Glutamatergic neuron (in vitro differentiated cells): ENCODE results near the gene PLCB4. TPM values are rescaled to one million over a fixed set of nuclear protein-coding genes. Genes with fewer than 3 reads are reported as not detected.

Experiments
- DNase-seq: peaks from one replicate; pipeline ENCODE4 v3.0.0; 2022
- H3K27ac Mint-ChIP-seq: one replicate; pipeline ENCODE4 v1.8.0; 2020; ENCODE audit warnings: mild to moderate bottlenecking, mixed read lengths, inconsistent platforms; ENCODE audit not compliant: unreplicated experiment
- H3K27me3 Mint-ChIP-seq: one replicate; pipeline ENCODE4 v1.8.0; 2020; ENCODE audit warnings: mild to moderate bottlenecking, moderate library complexity, mixed read lengths, inconsistent platforms; ENCODE audit not compliant: unreplicated experiment
- H3K36me3 Mint-ChIP-seq: one replicate; pipeline ENCODE4 v1.8.0; 2020; ENCODE audit warnings: mild to moderate bottlenecking, mixed read lengths, inconsistent platforms; ENCODE audit not compliant: unreplicated experiment
- H3K4me1 Mint-ChIP-seq: one replicate; pipeline ENCODE4 v1.8.0; 2020; ENCODE audit warnings: mild to moderate bottlenecking, low read depth, mixed read lengths, inconsistent platforms; ENCODE audit not compliant: unreplicated experiment
- H3K4me3 Mint-ChIP-seq: one replicate; pipeline ENCODE4 v1.8.0; 2020; ENCODE audit warnings: mild to moderate bottlenecking, mixed read lengths, inconsistent platforms; ENCODE audit not compliant: unreplicated experiment
- H3K9me3 Mint-ChIP-seq: one replicate; pipeline ENCODE4 v1.8.0; 2020; ENCODE audit warnings: mild to moderate bottlenecking, moderate library complexity, mixed read lengths, inconsistent platforms; ENCODE audit not compliant: unreplicated experiment
- total RNA-seq: library from RNA; stranded (reverse); fragmentation: NEBNext Ultra II Directional; extraction: Animal tissue kit (Norgen Biotek cat#: 25700); gene quantifications from one replicate; pipeline ENCODE4 v1.2.1, GENCODE V29; 2021; ENCODE audit not compliant: unreplicated experiment
- TF ChIP-seq, protein P1 (sequence below): fragments of 200-600 bp; sonication (generic); IDR thresholded peaks from one replicate; pipeline ENCODE4 v1.5.0; 2021; ENCODE audit not compliant: partially characterized antibody, unreplicated experiment

The PLCB4 gene
- total RNA-seq, 1 donor from 2014 or later, result 28.9 TPM

DNA sequence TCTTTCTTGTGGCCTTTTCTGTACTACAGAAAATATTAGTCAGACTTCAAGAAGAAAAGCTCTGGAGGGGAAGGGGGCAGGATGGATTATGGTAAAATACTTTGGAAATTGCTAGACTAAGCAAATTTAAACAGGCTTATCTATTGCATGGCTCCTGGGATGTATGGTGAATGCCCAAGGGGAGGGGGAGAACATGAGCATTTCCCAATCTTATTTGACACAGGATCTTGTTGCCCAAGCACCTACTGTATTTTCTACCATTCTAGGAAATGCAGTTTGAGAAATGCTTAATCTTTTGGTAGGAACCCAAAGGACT, 359.4 kb downstream of the PLCB4 start:
- Mint-ChIP-seq H3K27me3 (no peaks in the 10 kb centered on the region), H3K4me1 (no peaks in the 10 kb centered on the region), H3K9me3 (no peaks in the 10 kb centered on the region), H3K27ac (no peak overlapping the region), H3K4me3 (no peak overlapping the region), H3K36me3 (no peaks in the 10 kb centered on the region)
- no peak for DNase-seq
- TF ChIP-seq, protein P1, sequence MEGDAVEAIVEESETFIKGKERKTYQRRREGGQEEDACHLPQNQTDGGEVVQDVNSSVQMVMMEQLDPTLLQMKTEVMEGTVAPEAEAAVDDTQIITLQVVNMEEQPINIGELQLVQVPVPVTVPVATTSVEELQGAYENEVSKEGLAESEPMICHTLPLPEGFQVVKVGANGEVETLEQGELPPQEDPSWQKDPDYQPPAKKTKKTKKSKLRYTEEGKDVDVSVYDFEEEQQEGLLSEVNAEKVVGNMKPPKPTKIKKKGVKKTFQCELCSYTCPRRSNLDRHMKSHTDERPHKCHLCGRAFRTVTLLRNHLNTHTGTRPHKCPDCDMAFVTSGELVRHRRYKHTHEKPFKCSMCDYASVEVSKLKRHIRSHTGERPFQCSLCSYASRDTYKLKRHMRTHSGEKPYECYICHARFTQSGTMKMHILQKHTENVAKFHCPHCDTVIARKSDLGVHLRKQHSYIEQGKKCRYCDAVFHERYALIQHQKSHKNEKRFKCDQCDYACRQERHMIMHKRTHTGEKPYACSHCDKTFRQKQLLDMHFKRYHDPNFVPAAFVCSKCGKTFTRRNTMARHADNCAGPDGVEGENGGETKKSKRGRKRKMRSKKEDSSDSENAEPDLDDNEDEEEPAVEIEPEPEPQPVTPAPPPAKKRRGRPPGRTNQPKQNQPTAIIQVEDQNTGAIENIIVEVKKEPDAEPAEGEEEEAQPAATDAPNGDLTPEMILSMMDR, result no peak

DNA sequence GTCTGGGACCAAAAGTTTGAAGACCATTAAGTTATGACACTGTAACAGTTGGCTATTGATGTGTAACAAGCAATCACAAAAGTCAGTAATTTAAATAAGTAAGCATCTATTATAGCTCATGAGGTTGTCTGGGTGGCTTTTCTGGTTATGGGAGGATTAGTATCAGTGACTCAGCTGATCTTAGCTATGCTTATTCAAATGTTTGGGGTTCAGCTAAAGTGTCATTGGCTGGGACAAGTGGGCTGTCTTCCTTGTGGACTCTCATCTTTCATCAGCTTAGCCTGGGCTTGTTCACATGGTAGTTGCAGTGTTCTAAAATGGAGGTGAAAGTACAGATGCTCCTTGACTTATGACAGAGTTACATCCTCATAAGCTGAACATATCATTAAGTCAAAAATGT, 370.9 kb downstream of the PLCB4 start:
- Mint-ChIP-seq H3K9me3 (peaks cover 4% of the 10 kb centered on the region), H3K27ac (no peak overlapping the region), H3K36me3 (peaks cover 33% of the 10 kb centered on the region), H3K4me3 (no peak overlapping the region), H3K4me1 (no peaks in the 10 kb centered on the region), H3K27me3 (no peaks in the 10 kb centered on the region)
- TF ChIP-seq, protein P1, result no peak
- no peak for DNase-seq

DNA sequence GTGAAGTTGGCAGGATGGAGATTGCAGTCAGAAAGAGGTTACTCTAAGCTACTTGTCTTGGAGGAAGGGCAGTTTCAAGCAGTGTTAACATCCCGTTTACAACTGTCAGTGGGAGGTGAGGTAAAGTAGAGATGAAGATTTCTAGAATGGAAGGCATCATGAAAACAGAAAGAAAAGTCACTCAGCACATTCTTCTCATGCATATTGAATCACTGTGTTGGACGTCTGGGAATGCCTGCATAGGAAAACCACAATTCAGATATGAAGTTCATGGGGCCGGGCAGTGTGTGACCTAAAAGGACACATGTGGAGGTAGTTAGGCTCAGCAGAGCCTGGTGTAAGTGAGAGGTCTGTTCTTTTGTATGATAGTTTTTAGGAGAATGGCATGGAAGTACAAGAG, 372.0 kb downstream of the PLCB4 start:
- H3K27ac Mint-ChIP-seq, result no peak overlapping the region
- H3K4me3 Mint-ChIP-seq, result no peak overlapping the region
- no peaks in the 10 kb centered on the region for H3K4me1 Mint-ChIP-seq
- DNase-seq, result no peak
- H3K9me3 Mint-ChIP-seq, result peaks cover 4% of the 10 kb centered on the region
- no peaks in the 10 kb centered on the region for H3K27me3 Mint-ChIP-seq
- peaks cover 33% of the 10 kb centered on the region for H3K36me3 Mint-ChIP-seq
- TF ChIP-seq, protein P1, result no peak

DNA sequence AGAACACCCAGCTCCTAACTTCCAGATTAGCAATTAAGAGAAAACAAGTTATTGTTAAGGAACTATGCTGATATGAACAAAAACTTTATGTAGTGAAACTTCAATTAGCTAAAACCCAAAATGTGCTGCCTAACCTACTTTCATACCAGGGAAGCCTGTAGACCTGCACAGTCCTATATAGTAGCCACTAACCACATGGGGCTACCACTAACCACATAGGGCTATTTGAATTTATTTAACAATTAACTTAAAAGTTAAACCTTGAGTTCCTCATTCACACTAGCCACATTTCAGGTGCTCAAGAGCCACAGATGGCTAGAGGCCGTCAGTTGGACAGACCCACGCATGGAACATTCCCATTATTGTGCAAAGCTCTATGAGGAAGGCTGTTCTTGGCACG, 373.1 kb downstream of the PLCB4 start:
- DNase-seq, result no peak
- Mint-ChIP-seq H3K4me1 (no peaks in the 10 kb centered on the region), H3K27me3 (no peaks in the 10 kb centered on the region), H3K27ac (no peak overlapping the region), H3K4me3 (no peak overlapping the region), H3K36me3 (peaks cover 33% of the 10 kb centered on the region), H3K9me3 (peaks cover 4% of the 10 kb centered on the region)
- TF ChIP-seq, protein P1, result no peak

DNA sequence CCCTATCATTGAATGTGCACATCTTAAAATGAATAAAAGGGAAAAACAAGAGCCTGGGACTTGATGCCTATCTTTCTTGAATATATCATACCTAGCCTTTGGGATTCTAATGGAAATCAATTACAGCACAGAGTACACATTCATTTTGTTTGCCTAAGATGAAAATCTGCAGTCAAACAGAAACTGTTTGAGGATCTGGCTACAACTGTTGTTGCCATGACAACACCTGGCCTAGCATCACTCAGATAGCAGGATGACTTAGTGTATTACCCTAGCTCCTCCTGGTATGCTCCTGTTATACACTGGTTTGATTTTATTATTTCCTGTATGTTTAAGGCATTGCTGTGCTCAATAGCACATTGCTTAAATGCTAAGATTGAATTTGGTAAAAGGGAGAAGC, 374.0 kb downstream of the PLCB4 start:
- H3K4me1 Mint-ChIP-seq, result no peaks in the 10 kb centered on the region
- DNase-seq, result no peak
- H3K4me3 Mint-ChIP-seq, result no peak overlapping the region
- no peak overlapping the region for H3K27ac Mint-ChIP-seq
- TF ChIP-seq, protein P1, result no peak
- peaks cover 26% of the 10 kb centered on the region for H3K36me3 Mint-ChIP-seq
- no peaks in the 10 kb centered on the region for H3K27me3 Mint-ChIP-seq
- H3K9me3 Mint-ChIP-seq, result peaks cover 3% of the 10 kb centered on the region
